Measurements from ENCODE around the gene ADAMTS2.

Gene ADAMTS2

GRCh38 chr5:179177711-179178575, 167.3 kb downstream of the ADAMTS2 start:
- no peak for DNase-seq (ENCODE audit: low read depth, low spot score)

GRCh38 chr5:179176571-179177230, 168.6 kb downstream of the ADAMTS2 start:
- DNase-seq (ENCODE audit: low read depth, low spot score): no peak

- no peak for DNase-seq (ENCODE audit: low read depth, low spot score)
Observed at GRCh38 chr5:179176166-179176565, 169.1 kb downstream of the ADAMTS2 start.

GRCh38 chr5:179171816-179172745, 173.2 kb downstream of the ADAMTS2 start:
- DNase-seq (ENCODE audit: low read depth, low spot score): no peak

DNA sequence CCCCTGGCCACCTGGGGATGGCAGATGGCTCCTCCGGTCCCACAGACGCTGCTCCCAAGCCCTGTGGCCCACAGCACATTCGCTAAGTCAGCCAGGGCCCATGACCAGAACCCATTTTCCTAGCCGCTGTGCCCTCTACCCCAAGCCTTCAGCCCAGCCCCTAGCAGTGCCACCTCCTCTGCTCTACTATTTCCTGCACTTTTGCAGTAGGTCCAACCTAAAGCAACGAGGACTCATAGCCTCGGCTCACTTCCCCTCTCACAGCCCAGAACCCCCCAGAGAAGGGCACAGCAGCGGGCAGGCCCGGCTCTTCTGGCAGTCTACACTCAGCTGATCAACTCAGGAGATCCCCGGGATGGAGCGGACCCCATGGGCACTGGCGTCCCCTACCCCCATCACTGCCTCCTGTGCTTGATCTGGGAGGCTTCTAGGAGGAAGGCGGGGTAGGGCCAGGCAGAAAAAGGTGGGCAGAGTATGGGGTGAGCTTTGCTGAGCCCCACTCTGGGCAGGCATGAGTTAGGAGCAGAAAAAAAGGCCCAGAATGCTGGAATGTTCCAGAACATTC, 173.9 kb downstream of the ADAMTS2 start:
- DNase-seq (ENCODE audit: low read depth, low spot score): no peak

DNA sequence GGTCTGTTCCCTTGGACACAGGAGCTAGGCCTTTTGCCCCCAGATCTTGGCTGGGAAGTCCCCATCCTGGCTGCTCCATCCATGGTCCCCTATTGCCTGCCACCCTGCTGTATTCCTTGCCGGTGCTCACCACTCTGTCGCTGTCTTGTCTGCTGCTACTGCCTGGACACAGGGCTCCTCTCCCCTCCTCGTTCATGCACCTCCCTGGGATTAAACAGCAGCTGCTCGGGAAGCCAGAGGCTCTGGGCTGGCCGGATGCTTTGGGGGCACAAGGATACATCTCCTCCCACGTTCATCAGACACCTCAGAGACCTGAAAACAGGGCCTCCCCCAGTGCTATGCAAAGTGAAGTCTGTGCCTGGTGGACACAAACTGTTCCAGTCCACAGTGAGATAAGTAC, 174.7 kb downstream of the ADAMTS2 start:
- DNase-seq (ENCODE audit: low read depth, low spot score): no peak

DNA sequence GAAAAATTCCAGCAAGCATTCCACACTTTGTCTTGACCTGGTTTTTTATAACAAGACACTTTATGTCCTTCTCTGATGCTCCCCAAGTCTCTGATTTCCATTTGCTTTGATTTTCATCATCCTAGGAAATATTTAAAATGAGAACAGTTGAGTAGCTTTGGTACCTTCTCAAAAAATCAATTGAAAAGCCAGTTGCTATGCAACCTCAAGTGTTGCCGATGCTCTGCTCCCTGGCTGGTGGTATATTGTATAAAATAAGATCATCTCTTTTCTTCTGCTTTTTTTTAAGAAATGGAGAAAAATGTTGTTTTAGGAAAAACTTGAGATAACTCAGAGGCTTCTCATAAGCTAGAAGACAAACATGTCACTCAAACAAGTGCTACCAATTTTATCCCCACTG, 175.4 kb downstream of the ADAMTS2 start:
- DNase-seq (ENCODE audit: low read depth, low spot score): no peak

GRCh38 chr5:179168664-179169063, 176.6 kb downstream of the ADAMTS2 start:
- DNase-seq (ENCODE audit: low read depth, low spot score): no peak

- no peak for DNase-seq (ENCODE audit: low read depth, low spot score)
Observed at GRCh38 chr5:179167871-179168451, 177.3 kb downstream of the ADAMTS2 start.

GRCh38 chr5:179166886-179167841, 178.1 kb downstream of the ADAMTS2 start:
- no peak for DNase-seq (ENCODE audit: low read depth, low spot score)

GRCh38 chr5:179166171-179166885, 178.9 kb downstream of the ADAMTS2 start:
- no peak for DNase-seq (ENCODE audit: low read depth, low spot score)

DNA sequence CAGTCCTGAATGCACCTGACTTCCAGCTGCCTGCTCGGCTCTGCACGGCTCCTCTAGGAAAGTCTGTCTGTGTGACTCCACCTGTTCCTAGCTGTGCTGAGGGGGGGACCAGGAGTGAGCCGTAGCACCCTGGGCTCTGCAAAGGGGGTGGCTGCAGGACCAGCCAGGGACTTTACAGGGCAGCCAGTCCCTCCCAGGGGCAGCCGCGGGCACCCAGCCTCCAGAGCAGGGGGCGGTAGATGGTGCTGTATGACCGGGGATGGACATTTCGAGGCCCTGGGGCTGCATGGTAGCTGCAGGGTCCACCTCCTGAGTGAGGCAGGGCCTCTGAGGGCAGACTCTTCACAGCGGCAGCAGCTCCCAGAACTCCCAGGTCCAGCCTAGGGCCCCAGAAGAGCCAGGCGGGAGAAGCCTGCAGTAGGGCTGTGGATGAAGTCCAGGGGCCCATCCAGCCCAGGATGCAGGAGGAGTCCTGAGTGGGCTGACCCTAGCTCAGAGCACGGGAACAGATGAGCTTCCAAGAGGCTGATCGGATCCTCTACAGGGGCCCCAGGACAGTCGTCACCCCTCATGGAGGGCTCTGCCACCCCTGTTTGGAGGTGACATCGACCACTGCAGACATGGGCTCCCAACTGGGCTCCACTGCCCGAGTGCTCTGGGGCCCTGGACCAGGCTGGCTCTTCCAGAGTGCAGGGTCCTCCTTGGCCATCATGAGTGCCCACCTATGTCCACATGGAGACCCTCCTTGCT, 179.7 kb downstream of the ADAMTS2 start:
- DNase-seq (ENCODE audit: low read depth, low spot score): no peak

- DNase-seq (ENCODE audit: low read depth, low spot score): no peak
Observed at GRCh38 chr5:179164331-179165311, 180.6 kb downstream of the ADAMTS2 start.

DNA sequence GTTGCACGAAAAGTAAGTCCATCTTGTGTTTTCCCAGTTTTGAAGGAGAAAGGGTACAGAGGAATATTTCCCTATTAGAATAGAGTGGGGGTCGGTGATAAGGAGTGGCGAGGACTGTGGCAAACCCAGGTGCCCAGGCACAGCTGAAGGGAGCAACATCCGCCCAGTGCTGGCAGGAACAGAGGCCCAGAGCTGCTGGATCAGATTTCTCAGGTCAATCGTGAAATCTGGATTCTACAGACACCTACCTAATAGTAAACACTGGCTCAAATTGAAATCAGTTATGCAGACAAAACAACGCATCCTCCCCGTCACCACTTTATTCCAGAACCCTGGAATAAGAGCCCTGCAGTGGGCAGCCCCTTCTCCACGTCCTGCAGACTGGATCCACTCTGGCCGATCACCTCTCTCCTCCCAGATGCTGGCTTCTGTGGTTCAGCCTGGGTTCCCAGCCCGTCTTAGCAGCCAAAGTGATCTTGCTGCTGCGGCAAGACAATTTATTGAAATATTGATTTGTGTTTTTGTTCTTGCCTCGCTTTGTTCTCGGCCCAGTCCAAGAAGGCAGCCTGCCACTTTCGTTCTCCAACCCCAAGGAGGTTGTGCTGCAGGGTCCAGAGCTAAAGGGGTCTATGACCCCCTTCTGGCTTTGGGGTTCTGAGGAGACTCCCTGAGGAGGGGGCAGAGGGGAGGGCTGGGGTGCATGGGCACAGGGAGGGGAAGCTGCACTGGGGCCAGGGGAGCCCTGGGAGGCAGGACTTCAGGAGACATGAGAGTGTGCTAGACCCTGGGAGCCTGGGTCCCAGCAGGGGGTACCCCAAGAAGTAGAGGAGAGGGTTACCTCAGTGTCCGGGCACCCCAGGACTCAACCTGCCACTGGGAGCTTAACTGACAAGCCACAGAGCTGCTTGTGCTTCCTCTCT, 181.8 kb downstream of the ADAMTS2 start:
- no peak for DNase-seq (ENCODE audit: low read depth, low spot score)

DNA sequence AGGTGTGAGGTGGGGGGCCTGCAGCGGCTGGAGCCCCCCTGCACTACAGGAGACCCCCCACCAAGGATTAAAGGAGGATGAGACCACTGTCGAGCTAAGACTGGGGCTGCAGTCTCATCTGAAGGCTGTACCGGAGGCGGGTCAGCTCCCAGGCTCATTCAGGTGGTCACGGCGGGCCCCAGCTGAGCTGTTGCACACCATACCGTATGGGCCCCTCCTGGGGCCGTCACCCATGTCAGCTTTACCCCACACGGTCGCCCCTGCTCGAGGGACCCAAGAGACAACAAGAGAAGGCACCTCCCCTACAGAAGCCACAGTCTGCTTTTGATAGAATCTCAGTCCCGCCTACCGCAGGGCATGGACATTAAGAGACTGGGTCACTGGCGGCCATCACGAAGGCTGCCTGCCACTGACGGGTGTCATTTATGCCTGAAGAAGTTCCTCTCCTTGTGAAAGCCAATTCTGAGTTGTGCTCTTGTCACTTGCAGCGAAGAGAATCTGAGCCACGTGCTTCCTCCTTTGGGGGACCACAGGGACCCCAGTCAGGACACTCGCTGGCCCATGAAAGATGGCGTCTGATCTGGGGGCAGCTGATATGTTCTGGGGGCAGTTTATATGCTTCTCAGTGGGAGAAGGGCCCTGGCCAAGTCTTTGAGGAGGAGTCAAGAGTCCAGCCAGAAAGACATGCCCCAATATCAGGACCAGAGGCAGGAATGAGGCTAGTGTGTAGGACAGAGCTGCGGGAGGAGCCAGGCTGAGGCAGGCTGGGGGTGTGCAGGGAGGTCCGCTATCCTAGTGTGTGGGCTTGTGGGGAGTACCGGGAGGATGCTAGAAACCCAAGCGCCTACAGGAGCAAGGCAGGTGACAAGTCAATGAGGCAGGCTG, 182.7 kb downstream of the ADAMTS2 start:
- no peak for DNase-seq (ENCODE audit: low read depth, low spot score)

Measured in iPS DF 19.7 (cell line).